Stimulated activated CD4-positive, alpha-beta T cell treated with anti-CD3 and anti-CD28 coated beads, Interleukin-12 subunit alpha, Interleukin-12 subunit beta, amount 100 ng/mL, for 24 hours (primary cell): ENCODE results near the gene OR7A10.
"Not testable (repeated sequence)": the region's sequence is repeated elsewhere in the genome, so short reads cannot be mapped to it uniquely, and the experiment has no call there.

Experiments used
- DNase-seq, 2 experiments: peaks; one replicate each; pipeline ENCODE4 v3.0.0-alpha.2; 2020; ENCODE audit warnings: low read depth in 2 of 2

OR7A10 gene

GRCh38 chr19:14795078-14795721 lies 53.5 kb downstream of the OR7A10 start:
- no peak for DNase-seq

- DNase-seq: not testable (repeated sequence)
Observed at GRCh38 chr19:14792250-14792649, 56.5 kb downstream of the OR7A10 start.
